Right forelimb (tissue), 1 donor: ENCODE results near the gene MPZL3.
A peak's percentile ranks its signal among the peaks of the same experiment; 100 is the strongest.

Experiments
- DNase-seq: peaks from one replicate; pipeline ENCODE4 v3.0.0-alpha.2; 2018

The MPZL3 gene

DNA sequence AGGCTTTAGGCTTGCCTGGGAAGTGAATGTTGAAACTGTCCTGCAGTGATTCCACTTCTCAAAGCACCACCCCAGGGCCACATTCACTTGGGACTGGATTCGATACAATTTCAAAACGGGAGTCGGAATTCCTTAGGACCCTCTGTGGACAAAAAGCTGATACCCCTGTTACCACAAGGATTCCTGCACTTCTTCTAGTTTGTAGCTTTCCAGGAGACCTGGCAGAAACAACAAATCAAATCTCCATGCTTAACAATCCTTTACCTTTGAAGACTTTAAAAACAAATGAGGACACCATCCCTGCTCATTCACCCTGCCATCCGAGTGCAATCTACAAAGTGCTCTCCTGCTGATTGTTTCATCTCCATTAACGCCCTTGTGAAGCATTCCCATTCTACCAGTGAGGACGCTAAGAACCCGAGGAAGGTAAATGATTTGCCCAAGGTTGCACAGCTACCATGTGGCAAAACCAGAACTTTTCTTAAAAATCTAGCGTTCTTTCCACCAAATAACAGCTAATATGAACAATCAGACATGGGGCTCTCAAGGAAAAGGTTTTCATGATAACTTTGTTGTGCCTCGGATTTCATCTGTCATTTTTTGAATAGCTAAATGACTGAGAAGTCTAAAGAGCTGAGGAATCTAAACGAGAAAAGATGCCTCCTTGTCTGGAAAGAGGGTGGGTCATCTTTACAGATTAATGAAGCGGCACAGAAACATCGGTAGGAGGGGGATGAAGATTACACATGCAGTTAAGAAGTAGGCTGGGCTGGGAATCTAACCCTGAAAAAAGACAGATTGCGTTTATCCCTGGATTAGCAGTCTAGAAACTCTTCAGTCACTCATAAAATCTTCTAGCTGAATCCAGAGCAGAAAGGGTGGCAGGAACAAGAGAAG lies 12.7 kb upstream of the MPZL3 start:
- no peak for DNase-seq

DNA sequence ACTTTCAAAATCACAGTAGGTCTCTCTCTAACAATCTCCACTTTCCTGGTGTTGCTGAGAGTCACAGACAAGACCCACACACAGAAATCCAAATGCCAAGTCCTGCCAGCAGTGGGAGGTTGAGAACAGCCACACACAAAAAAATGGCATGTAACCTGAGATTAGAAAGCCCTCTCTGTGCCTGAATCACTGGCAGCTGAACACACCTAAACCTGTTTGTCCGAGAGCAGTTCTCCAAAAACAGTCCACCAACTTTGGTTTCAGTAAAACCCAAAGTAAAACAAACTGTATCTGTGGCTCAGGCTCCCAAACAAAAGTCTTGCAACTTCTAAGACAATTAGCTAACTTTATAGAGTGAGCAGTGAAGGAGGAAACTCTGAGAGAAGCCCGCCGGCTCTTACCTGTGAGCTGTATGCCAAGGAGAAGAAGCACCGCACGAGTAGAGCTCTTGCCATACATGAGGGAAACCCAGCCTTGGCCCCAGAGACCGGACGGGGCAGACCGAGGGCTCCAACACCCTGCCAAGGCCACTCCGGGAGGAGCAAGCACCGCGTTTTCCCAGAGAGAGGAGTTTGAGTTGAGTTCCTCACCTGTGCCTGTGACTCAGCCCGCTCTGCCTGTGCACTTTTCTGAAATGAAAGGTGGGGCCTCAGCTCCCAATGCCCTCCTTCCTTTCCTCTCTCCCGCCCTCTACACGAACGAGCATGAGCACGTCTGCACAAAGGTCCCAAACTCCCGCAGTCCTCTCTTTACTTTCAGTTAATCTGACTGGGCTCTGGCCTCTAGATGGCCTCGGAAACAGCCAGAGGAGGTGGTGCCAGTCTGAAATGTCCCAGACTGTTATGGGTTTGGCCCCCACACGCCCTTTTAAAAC lies 11.8 kb upstream of the MPZL3 start, which contains the start of gene MPZL2:
MPZL2 (minus strand) TSS at position 603 of the 874 bp plus-strand sequence; CDS start at position 459, 144 bp downstream.
- peak; percentile 59 for DNase-seq

GRCh38 chr11:118263112-118263511 lies 10.9 kb upstream of the MPZL3 start:
- DNase-seq = no peak

GRCh38 chr11:118260353-118260752 lies 8.2 kb upstream of the MPZL3 start:
- no peak for DNase-seq

GRCh38 chr11:118259138-118259537 lies 7.0 kb upstream of the MPZL3 start:
- DNase-seq = no peak

DNA sequence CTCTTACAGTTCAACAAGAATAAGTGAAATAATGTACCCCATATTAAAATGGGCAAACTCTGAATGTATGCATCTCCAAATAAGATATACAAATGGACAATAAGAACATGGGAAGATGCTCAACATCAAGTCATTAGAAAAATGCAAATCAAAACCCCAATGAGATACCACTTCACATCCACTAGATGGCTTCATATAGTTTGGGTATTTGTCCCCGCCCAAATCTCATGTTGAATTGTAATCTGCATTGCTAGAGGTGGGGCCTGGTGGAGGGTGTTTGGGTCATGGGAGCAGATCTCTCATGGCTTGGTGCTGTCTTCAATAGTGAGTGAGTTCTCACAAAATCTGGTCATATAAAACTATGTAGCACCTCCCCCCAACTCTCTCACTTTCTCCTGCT lies 6.2 kb upstream of the MPZL3 start:
- no peak for DNase-seq

DNA sequence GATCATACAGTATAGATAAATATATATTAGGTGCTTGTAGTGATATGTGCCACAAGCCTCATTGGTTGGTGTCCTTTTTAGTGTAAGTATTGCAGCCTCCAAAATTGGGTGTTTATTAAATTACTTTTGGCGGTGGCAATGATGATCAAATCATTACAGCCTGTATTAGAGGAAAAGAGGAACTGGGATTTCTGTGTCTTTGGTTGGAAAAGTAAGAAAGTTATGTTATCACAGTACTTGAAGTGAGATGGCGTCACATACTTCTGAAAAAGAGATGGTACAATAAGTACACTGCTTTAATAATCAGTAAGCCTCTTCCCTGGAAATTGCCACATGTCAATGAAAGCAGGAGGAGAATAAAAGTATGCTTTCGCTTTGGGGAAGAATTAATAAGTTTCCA lies 523 bp upstream of the MPZL3 start:
- no peak for DNase-seq

- DNase-seq = no peak
These were observed 5.1 kb downstream of the MPZL3 start for GRCh38 chr11:118247041-118247440.

GRCh38 chr11:118245936-118246562 lies 6.1 kb downstream of the MPZL3 start:
- no peak for DNase-seq

DNA sequence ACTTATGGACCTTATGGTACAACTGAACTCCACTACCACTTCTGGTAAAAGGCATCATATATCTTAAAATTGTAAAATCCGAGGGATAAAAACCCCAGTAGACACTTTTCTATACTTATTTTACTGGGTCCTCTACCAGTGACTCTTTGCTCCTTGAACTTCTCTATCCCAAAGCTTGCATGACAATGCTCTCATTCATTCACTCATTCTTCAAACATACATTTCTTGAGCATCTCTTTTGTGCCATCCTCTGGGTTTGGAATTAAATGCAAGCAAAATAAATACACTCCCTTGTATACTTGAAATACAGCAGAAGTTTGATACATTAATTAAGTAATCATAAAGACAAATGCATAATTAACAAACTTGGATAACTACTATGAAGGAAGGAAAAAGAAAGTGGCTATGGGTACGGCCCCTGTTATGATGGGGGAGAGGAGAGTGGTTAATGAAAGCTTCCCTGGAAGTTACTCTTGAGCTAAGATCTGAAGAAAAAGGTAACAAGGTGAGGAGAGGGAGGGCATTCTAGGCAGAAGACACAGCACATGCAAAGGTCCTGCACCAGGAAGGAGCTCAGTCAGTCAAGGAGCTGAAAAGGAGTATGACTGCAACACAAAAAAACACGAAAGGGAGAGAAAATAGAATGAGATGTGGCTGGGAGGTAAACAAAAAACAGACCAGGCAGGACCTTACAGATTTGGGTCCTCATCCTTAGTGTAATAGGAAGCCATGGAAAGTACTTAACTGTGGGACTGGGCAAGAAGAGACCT lies 8.0 kb downstream of the MPZL3 start:
- DNase-seq = no peak

GRCh38 chr11:118243161-118243560 lies 9.0 kb downstream of the MPZL3 start:
- no peak for DNase-seq

DNA sequence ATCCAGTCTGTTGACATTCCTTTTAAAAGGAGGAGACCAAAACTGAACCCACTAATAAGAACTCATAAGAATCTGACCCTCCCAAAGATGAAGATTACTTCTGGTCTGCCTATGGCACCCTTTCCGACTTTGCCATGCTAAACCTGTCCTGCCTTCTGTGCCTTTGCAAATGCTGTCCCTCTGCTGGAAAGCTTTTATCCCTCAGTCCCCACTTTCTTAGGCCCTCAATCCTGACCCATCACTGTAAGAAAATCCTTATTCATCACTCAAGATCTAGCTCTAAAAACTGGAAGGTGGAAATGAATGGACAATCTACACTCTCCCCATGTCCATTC lies 10.4 kb downstream of the MPZL3 start:
- no peak for DNase-seq

GRCh38 chr11:118240999-118241763 lies 11.0 kb downstream of the MPZL3 start:
- no peak for DNase-seq

- DNase-seq = no peak
These were observed 12.5 kb downstream of the MPZL3 start for GRCh38 chr11:118239509-118240205.

- no peak for DNase-seq
These were observed 13.2 kb downstream of the MPZL3 start for GRCh38 chr11:118238929-118239328.

GRCh38 chr11:118238421-118238820 lies 13.7 kb downstream of the MPZL3 start:
- no peak for DNase-seq

DNA sequence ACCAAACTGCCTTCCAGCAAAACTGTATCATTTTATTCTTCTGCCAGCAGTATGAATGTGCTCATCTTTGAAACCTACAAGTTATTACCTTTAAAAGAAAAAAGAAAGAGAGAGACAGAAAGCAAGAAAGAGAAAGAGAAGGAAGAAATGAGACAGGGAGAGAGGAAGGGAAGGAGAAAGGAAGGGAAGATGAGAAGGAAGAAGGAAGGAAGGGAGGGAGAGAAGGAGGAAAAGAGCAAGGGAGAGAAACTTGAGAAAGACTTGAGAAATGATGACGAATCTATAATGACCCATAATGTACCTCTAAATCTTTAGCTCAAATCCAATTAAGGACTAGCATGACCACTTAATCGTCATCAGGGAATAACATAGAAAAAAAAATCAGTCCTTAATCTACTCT lies 16.0 kb downstream of the MPZL3 start:
- no peak for DNase-seq

- no peak for DNase-seq
These were observed 17.3 kb downstream of the MPZL3 start for GRCh38 chr11:118234833-118235232.

DNA sequence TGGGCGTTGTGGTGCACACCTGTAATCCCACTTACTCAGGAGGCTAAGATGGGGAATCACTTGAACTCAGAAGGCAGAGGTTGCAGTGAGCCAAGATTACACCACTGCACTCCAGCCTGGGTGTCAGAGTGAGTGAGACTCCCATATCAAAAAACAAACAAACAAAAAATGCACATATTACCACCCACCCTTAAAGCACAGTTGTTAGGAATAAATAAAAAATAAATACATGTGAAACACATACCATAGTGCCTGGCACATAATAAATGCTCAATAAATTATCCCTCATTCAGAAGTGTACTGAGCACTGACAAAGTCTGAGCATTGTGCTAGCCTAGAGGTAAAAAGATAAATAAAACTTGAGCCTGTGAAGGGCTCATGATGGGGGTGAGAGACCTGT lies 18.3 kb downstream of the MPZL3 start:
- DNase-seq = no peak

DNA sequence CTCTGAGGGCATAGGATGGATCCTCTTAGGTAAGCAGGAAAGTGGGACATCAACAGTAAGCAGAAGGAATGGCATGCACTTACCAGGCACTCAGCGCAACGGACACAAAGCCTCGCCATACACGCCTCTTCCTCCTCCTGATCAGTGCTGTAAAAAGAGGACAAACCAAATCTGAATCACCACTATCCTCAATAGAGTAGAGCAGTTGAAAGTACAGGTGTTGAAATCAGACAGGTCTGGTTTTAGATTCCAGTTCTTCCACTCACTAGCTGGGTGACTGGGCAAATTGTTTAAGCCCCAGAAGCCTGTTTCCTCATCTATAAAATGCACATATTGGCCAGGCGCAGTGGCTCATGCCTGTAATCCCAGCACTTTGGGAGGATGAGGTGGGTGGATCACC lies 18.8 kb downstream of the MPZL3 start:
- DNase-seq = no peak

DNA sequence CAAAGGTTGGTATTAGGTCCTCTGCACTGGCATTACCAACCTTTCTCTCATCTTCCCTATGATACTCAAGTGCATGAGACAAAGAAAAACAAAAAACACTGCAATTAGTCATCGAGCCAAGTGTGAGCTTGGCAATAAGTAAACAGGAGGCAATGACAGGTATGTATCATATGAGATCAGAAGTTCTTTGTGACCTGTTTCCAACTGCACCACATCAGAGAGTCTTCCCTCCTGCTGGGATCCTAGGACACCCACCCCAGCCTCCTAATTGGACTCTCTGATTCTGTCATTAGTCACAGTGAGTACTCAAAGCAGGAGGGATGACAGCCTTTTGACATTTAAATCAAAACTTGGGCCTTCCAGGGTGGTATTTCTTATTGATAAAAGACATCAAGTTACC lies 19.5 kb downstream of the MPZL3 start:
- DNase-seq = no peak
